Calu3 (cell line): Measurements from ENCODE around the gene CPM. TPM values are rescaled to one million over a fixed set of nuclear protein-coding genes. Genes with fewer than 3 reads are reported as not detected.

Source experiments
- BruUV-seq: library from RNA; stranded (reverse); fragments of 400-500 nt; replicated peaks from 2 replicates; lab custom pipeline; 2021; lab: Mats Ljungman, UMichigan
- CTCF ChIA-PET: fragments of 300-600 bp; sonication (Branson Sonifier 250); formaldehyde crosslinking; loops from one replicate; lab custom pipeline; 2022; ENCODE audit warnings: antibody characterized with exemption; lab: Charles Lee
- DNase-seq: peaks from one replicate; pipeline ENCODE4 v3.0.0; 2022
- H3K27ac Mint-ChIP-seq: one replicate; pipeline ENCODE4 v1.8.0; 2022; ENCODE audit warnings: mixed read lengths; ENCODE audit not compliant: unreplicated experiment
- H3K27me3 Mint-ChIP-seq: one replicate; pipeline ENCODE4 v1.8.0; 2022; ENCODE audit warnings: mixed read lengths; ENCODE audit not compliant: unreplicated experiment
- H3K36me3 Mint-ChIP-seq: one replicate; pipeline ENCODE4 v1.8.0; 2022; ENCODE audit warnings: mild to moderate bottlenecking, moderate library complexity, mixed read lengths; ENCODE audit not compliant: insufficient read depth, unreplicated experiment
- H3K4me1 Mint-ChIP-seq: one replicate; pipeline ENCODE4 v1.8.0; 2022; ENCODE audit warnings: mild to moderate bottlenecking, low read depth, mixed read lengths; ENCODE audit not compliant: unreplicated experiment
- H3K4me3 Mint-ChIP-seq: one replicate; pipeline ENCODE4 v1.8.0; 2022; ENCODE audit warnings: mild to moderate bottlenecking, low read depth, moderate library complexity, mixed read lengths; ENCODE audit not compliant: unreplicated experiment
- H3K9me3 Mint-ChIP-seq: one replicate; pipeline ENCODE4 v1.8.0; 2022; ENCODE audit warnings: low read depth, mixed read lengths; ENCODE audit not compliant: unreplicated experiment
- intact Hi-C: fragments of 100-400 bp; cut with micrococcal nuclease; formaldehyde crosslinking; loops from one replicate; pipeline ENCODE4 v1.10.0; 2022; ENCODE audit not compliant: unreplicated experiment
- total RNA-seq: library from RNA; stranded (reverse); gene quantifications from 2 replicates; pipeline ENCODE4 v1.2.3, GENCODE V29; 2022
- TF ChIP-seq, protein P1 (sequence below): fragments of 200-600 bp; IDR thresholded peaks from one replicate; pipeline ENCODE4 v1.8.0; 2022; ENCODE audit warnings: antibody characterized with exemption; ENCODE audit not compliant: unreplicated experiment

CPM gene
- total RNA-seq, 1 experiment from 2014 or later: 11.9 TPM

DNA sequence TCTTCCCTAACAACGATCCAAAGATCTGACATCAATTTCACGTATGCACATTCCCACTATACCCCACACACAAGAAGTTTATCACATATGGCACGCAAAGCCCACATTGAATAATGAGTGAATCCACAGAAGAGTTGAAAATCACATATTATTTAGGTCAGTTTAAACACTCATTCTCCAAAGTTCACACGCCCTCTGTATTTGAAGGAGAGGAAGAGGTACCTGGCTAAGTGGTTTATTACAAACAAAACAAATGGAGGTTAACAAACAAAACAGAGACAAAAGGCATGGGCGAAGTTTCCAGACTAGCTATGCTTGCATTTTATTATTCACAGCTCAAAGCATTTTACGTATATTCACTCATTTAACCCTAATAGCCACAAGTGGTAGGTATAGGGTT lies 41.8 kb downstream of the CPM start:
- BruUV-seq: no TSS peak
- Mint-ChIP-seq H3K27me3 (no peaks in the 10 kb centered on the region), H3K4me1 (no peaks in the 10 kb centered on the region), H3K27ac (no peak overlapping the region), H3K4me3 (no peak overlapping the region), H3K9me3 (no peaks in the 10 kb centered on the region), H3K36me3 (no peaks in the 10 kb centered on the region)
- CTCF ChIA-PET: no interaction called here
- intact Hi-C loops: no loop called here
- no peak for DNase-seq
- TF ChIP-seq, protein P1, sequence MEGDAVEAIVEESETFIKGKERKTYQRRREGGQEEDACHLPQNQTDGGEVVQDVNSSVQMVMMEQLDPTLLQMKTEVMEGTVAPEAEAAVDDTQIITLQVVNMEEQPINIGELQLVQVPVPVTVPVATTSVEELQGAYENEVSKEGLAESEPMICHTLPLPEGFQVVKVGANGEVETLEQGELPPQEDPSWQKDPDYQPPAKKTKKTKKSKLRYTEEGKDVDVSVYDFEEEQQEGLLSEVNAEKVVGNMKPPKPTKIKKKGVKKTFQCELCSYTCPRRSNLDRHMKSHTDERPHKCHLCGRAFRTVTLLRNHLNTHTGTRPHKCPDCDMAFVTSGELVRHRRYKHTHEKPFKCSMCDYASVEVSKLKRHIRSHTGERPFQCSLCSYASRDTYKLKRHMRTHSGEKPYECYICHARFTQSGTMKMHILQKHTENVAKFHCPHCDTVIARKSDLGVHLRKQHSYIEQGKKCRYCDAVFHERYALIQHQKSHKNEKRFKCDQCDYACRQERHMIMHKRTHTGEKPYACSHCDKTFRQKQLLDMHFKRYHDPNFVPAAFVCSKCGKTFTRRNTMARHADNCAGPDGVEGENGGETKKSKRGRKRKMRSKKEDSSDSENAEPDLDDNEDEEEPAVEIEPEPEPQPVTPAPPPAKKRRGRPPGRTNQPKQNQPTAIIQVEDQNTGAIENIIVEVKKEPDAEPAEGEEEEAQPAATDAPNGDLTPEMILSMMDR: no peak

DNA sequence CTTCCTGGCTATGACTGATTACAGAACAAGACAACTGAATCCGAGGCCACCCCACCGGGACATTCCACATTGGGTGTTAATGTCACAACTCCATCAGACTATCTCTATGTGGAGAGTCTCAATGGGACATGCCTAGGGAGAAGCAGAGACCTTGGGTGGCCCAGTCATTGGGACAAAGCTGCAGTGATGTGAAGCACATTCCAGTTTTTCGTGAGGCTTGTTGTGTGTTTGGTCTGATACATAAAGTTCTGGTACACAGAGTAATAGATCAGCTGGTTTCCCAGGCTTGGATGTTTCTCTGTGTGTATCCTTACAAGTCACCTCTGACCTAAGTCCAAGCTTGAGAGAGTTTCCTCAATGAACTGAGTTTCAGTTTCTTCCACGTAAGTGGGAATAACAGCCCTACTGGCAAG lies 42.3 kb downstream of the CPM start:
- Mint-ChIP-seq H3K27me3 (no peaks in the 10 kb centered on the region), H3K36me3 (no peaks in the 10 kb centered on the region), H3K27ac (no peak overlapping the region), H3K4me3 (no peak overlapping the region), H3K9me3 (no peaks in the 10 kb centered on the region), H3K4me1 (no peaks in the 10 kb centered on the region)
- CTCF ChIA-PET: no interaction called here
- TF ChIP-seq, protein P1: no peak
- no TSS peak for BruUV-seq
- DNase-seq: no peak
- intact Hi-C loops: no loop called here

DNA sequence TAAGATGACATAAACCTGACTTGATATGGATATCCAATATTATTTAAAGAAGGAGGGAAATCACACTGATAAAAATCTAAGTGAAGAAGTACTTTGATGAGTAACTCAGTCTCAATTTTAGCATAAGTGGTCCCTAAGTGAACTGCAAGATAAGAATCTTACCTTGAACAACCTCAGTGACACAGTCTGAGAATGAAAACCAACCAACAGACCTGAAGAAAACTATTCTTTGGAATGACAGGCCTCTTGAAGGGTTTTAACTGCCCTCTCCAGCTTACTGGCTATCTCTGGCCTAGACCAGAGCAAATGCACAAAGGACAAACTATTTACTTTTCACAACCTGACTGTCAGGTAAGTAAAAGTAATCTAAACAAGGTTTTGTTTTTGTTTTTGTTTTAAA lies 44.7 kb downstream of the CPM start:
- Mint-ChIP-seq H3K4me1 (no peaks in the 10 kb centered on the region), H3K36me3 (no peaks in the 10 kb centered on the region), H3K27me3 (no peaks in the 10 kb centered on the region), H3K27ac (no peak overlapping the region), H3K4me3 (no peak overlapping the region), H3K9me3 (no peaks in the 10 kb centered on the region)
- TF ChIP-seq, protein P1: no peak
- no peak for DNase-seq
- intact Hi-C loops: no loop called here
- BruUV-seq: no TSS peak
- CTCF ChIA-PET: no interaction called here

DNA sequence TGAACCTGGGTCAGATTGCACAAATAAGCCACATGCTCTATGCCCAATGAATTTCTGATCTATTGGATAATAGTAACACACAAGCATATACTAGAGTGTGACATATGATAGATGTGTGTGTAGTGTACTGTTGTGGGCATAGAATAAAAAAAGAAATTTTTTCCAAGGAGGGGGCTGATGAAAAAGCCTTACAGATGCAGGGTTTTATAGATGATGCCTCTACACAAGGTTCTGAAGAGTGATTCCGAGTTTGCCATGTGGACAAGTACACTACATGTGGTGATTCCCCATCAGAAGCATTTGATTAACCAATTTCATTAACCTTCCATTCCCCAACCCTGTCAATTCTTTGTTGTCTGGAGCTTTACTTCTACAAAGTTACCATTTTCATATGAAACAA lies 45.3 kb downstream of the CPM start:
- CTCF ChIA-PET: no interaction called here
- DNase-seq: no peak
- Mint-ChIP-seq H3K36me3 (no peaks in the 10 kb centered on the region), H3K4me1 (no peaks in the 10 kb centered on the region), H3K27me3 (no peaks in the 10 kb centered on the region), H3K27ac (no peak overlapping the region), H3K4me3 (no peak overlapping the region), H3K9me3 (no peaks in the 10 kb centered on the region)
- intact Hi-C loops: no loop called here
- TF ChIP-seq, protein P1: no peak
- BruUV-seq: no TSS peak
